Activated T-helper 1 cell treated with anti-CD3 and anti-CD28 coated beads, Interleukin-12 subunit alpha, Interleukin-12 subunit beta, Interleukin-2, Interleukin-4 antibody, amounts not matched to agents 30 ng/mL and 10 ng/mL and 1 ng/mL, durations not matched to agents 14 hours and 24 hours and 36 hours (primary cell): ENCODE data around the gene ASGR2. TPM values are rescaled to one million over a fixed set of nuclear protein-coding genes. Genes with fewer than 3 reads are reported as not detected.

Source experiments
- DNase-seq: peaks from one replicate; pipeline ENCODE4 v3.0.0; 2021; ENCODE audit warnings: low spot score
- H3K27ac Mint-ChIP-seq: one replicate; pipeline ENCODE4 v1.8.0; 2021; ENCODE audit warnings: mild to moderate bottlenecking, mixed read lengths
- H3K27me3 Mint-ChIP-seq: one replicate; pipeline ENCODE4 v1.8.0; 2022; ENCODE audit warnings: mild to moderate bottlenecking, moderate library complexity, mixed read lengths; ENCODE audit not compliant: insufficient read depth
- H3K36me3 Mint-ChIP-seq: one replicate; pipeline ENCODE4 v1.8.0; 2021; ENCODE audit warnings: low read depth, mixed read lengths
- H3K4me1 Mint-ChIP-seq: one replicate; pipeline ENCODE4 v1.8.0; 2021; ENCODE audit warnings: low read depth, mixed read lengths
- H3K4me3 Mint-ChIP-seq: one replicate; pipeline ENCODE4 v1.8.0; 2021; ENCODE audit warnings: mild to moderate bottlenecking, moderate library complexity, mixed read lengths
- H3K9me3 Mint-ChIP-seq: one replicate; pipeline ENCODE4 v1.8.0; 2021; ENCODE audit warnings: mixed read lengths
- intact Hi-C: fragments of 100-400 bp; cut with micrococcal nuclease; formaldehyde crosslinking; loops from one replicate; pipeline ENCODE4 v1.15.1; 2024
- total RNA-seq: library from RNA; stranded (reverse); gene quantifications from 2 replicates; pipeline ENCODE4 v1.2.3, GENCODE V29; 2022

Gene ASGR2
- total RNA-seq, 1 donor from 2014 or later = not detected

DNA sequence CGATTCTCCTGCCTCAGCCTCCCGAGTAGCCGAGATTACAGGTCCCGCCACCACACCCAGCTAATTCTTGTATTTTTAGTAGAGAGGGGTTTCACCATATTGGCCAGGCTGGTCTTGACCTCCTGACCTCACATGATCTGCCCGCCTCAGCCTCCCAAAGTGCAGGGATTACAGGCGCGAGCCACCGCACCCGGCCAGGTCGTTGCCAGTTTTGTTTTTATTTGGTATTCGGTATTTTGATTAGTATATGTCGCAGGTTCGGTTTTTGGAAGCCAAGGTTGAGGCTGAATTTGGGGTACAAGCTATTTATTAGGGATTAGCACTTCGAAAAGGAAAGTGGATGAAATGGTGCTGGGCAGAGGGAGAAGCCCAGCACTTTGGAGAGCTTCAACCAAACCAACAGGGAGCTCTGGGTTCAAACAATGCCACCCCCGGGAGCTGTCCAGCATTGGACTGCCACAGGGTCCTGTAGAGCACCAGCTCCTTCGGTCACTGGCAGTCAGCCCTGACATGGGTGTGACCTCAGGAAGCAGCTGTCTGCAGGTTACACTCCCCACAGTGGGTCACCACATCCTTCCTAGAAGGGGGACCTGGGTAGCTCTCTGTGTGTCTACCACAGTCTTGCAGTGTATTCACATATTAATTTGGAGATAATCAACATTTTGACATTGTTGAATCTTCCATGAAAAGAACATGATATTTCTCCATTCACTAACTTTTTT is 33.1 kb downstream of the ASGR2 start:
- H3K4me1 Mint-ChIP-seq = peaks cover 23% of the 10 kb centered on the region
- DNase-seq = peak; percentile 31
- no peaks in the 10 kb centered on the region for H3K36me3 Mint-ChIP-seq
- H3K9me3 Mint-ChIP-seq = no peaks in the 10 kb centered on the region
- peaks cover 21% of the 10 kb centered on the region for H3K27me3 Mint-ChIP-seq
- intact Hi-C loops = no loop called here
- no peak overlapping the region for H3K4me3 Mint-ChIP-seq
- no peak overlapping the region for H3K27ac Mint-ChIP-seq

DNA sequence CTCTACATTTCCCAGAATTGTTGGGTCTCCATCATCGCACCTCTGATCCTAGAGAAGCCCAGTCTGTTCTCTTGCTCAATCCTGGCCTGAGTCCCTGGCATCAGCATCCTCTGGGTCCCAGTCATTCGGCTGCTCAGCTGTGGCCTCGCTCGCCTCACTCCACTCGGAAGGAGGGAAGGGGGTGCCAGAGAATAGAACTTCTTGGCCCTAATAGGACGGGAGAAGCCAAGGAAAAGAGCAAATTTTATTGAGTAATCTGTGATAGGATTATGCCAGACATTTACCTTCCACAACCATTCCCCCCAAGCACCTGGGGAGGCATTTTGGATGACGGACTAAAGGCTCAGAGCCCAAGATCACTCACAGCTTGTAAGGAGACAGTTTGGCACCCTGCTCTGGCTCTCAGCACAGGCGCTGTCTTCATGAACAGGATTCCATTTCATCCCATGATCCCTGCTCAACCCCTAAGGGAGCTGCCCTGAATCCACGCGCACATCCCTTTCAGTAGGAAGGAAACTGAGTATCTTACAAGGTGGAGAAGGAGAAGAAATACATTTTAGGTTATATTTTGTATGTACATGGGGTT is 34.1 kb downstream of the ASGR2 start:
- H3K4me3 Mint-ChIP-seq = no peak overlapping the region
- no peak overlapping the region for H3K27ac Mint-ChIP-seq
- peaks cover 23% of the 10 kb centered on the region for H3K4me1 Mint-ChIP-seq
- no peaks in the 10 kb centered on the region for H3K9me3 Mint-ChIP-seq
- no peak for DNase-seq
- no peaks in the 10 kb centered on the region for H3K36me3 Mint-ChIP-seq
- intact Hi-C loops = no loop called here
- H3K27me3 Mint-ChIP-seq = peaks cover 21% of the 10 kb centered on the region

DNA sequence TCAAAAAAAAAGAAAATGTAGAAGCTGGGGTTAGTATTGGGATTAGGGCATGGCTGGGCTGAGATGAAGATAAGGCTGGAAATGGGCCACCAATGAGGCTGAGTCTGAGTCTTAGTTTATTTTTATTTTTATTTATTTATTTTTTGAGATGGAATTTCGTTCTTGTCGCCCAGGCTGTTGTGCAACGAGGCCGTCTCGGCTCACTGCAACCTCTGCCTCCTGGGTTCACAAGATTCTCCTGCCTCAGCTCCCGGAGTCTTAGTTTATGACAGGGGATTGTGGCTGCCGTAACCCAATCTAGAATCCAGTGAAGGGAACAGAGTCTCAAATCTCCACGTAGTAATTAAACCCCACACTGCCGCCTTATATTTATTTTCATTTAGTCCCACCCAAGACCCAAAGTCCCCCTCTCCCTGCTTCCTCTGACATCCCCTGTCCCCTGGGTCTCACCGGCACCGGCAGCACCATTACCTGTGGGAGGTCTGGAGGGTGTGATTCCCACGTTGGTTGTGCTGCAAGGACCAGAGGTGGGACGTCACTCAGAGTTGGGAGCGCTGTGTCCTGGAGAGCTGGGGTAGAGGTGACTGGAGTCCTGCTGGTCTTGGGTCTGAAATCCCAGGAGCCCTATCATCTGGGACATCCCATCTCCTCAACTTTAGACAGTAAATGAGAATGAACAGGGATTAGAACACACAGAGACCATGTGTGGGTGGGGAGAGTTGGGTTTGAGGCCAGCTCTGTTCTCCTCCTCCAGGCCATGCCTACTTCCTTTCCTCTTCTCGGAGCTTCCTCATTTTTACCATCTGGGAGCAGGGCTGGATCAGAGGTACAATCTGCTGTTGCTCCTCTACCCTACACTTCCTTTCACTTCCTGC is 34.8 kb downstream of the ASGR2 start, which contains the start of gene CLEC10A:
TSS of gene CLEC10A (minus strand) at position 671 of the 875 bp plus-strand sequence. CDS start 1,439 bp downstream, outside the sequence.
- no peak within 1 kb of the TSS for H3K27ac Mint-ChIP-seq
- H3K9me3 Mint-ChIP-seq = no peaks in the 10 kb centered on the region
- H3K4me3 Mint-ChIP-seq = no peak within 1 kb of the TSS
- intact Hi-C loops = no loop called here
- H3K4me1 Mint-ChIP-seq = peaks cover 23% of the 10 kb centered on the region
- no peak for DNase-seq
- peaks cover 20% of the 10 kb centered on the region for H3K27me3 Mint-ChIP-seq
- H3K36me3 Mint-ChIP-seq = no peaks in the 10 kb centered on the region

DNA sequence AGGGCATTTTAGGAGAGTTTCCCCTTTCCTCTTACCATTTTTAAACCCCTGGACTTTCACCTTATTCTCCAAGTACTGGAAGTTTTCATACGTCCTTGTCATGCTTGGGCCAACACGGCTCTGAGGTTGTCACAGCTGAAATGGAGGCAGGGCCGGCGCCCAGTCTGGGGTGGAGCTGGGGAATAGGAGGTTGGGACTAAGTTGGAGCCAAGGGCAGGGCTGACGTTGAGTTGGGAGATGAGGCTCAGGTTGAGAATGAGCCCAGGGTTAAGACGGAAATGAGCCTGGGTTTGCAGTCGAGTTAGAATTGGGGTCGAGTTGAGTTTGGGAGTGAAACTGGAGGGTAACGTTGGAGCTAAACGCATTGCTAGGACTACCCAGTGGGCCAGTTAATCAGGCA is 35.9 kb downstream of the ASGR2 start:
- no peaks in the 10 kb centered on the region for H3K36me3 Mint-ChIP-seq
- no peak overlapping the region for H3K4me3 Mint-ChIP-seq
- no peaks in the 10 kb centered on the region for H3K9me3 Mint-ChIP-seq
- intact Hi-C loops = no loop called here
- H3K27me3 Mint-ChIP-seq = peaks cover 11% of the 10 kb centered on the region
- peaks cover 22% of the 10 kb centered on the region for H3K4me1 Mint-ChIP-seq
- DNase-seq = no peak
- no peak overlapping the region for H3K27ac Mint-ChIP-seq

DNA sequence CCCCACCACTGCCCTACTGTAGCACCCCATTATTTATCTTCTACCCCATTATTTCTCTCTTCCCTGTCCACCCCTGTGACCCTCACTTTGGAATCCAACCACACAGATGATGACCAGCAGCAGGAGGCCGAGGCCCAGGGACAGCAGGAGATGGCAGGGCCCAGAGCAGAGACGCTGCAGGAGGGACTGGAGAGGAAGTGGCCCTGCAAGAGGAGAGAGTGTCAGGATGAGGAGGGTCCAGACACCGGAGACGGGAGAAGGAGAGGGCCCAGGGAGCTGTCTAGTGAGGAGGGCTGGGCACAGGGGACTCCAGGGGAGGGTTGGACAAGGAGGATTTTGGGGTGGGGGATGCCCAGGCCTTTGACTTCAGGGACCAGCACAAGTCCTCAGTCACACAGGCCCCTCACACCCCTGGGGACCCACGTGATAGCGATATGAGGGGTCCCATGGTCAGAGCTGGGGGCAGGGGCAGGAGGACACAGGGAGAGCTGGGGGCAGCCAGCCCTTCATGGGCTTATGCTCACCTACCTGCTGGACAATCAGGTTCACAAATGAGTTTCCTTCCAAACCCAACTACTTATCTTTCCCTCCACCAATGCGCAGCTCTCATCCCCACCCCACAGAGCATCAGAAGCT is 36.6 kb downstream of the ASGR2 start:
- peaks cover 17% of the 10 kb centered on the region for H3K4me1 Mint-ChIP-seq
- H3K9me3 Mint-ChIP-seq = no peaks in the 10 kb centered on the region
- no peak for DNase-seq
- H3K27ac Mint-ChIP-seq = no peak overlapping the region
- H3K27me3 Mint-ChIP-seq = peaks cover 8% of the 10 kb centered on the region
- intact Hi-C loops = no loop called here
- H3K36me3 Mint-ChIP-seq = no peaks in the 10 kb centered on the region
- H3K4me3 Mint-ChIP-seq = no peak overlapping the region

DNA sequence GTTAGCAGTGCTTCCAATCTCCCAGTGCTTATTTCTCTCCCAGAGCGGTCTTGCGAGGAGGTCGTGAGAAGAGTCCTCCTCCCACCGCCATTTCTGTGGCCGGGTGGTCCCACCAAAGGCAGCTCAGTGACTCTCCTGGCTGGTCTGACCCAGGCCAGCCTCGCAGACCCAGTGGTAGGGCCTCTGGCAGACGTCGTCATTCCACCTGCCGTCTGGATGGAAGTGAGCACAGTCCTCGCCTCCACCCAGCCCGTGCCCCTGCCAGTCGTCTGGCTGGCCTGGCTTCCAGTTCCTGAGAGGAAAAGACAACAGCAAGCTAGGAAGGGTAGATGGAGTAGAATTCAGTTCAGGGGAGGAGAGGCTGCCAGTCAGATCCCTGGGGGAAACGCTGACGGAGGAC is 39.7 kb downstream of the ASGR2 start:
- no peak for DNase-seq
- H3K27ac Mint-ChIP-seq = no peak overlapping the region
- H3K4me3 Mint-ChIP-seq = no peak overlapping the region
- H3K9me3 Mint-ChIP-seq = no peaks in the 10 kb centered on the region
- peaks cover 8% of the 10 kb centered on the region for H3K27me3 Mint-ChIP-seq
- intact Hi-C loops = no loop called here
- no peaks in the 10 kb centered on the region for H3K4me1 Mint-ChIP-seq
- no peaks in the 10 kb centered on the region for H3K36me3 Mint-ChIP-seq

DNA sequence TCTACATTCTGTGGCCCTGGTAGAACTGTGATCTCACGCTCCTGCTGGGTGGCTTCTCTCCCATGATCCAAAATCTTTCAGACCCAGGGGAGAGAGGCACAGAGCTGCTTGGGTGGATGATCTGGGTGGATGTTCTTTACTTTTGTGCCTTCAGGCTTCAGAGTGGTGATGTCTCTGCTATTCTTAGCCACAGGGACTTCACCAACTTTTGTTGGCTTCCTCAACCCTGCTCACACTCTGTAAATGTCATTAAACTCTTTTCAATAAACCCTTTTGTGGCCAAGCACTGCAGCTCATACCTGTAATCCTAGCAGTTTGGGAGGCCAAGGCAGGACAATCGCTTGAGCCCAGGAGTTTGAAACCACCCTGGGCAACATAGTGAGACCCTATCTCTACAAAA is 42.2 kb downstream of the ASGR2 start:
- no peak for DNase-seq
- Mint-ChIP-seq H3K27me3 (peaks cover 10% of the 10 kb centered on the region), H3K27ac (no peak overlapping the region), H3K4me1 (no peaks in the 10 kb centered on the region), H3K36me3 (no peaks in the 10 kb centered on the region), H3K9me3 (peaks cover 13% of the 10 kb centered on the region), H3K4me3 (no peak overlapping the region)
- intact Hi-C loops = no loop called here

DNA sequence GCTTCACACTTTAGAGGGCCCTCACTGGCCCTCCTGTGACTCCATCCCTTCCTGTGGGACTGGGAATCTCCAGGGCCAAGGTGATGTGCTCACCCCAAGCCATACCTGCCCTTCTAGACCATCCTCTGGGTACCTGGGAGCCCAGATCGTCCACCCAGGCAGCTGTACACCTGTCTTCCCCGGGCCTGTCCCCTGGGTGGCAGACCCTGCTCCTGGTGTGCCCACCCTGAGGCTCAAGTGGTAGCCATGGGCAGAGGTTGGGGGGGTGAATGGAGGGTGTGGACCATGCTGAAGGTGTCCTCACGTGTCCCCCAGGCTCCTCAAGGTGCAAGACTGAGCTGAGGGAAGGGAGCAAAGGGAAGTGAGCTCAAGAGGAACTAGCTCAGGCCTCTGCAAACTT is 43.9 kb downstream of the ASGR2 start:
- DNase-seq = no peak
- no peak overlapping the region for H3K4me3 Mint-ChIP-seq
- peaks cover 15% of the 10 kb centered on the region for H3K27me3 Mint-ChIP-seq
- H3K9me3 Mint-ChIP-seq = peaks cover 13% of the 10 kb centered on the region
- no peaks in the 10 kb centered on the region for H3K4me1 Mint-ChIP-seq
- no peak overlapping the region for H3K27ac Mint-ChIP-seq
- H3K36me3 Mint-ChIP-seq = no peaks in the 10 kb centered on the region
- intact Hi-C loops = no loop called here

DNA sequence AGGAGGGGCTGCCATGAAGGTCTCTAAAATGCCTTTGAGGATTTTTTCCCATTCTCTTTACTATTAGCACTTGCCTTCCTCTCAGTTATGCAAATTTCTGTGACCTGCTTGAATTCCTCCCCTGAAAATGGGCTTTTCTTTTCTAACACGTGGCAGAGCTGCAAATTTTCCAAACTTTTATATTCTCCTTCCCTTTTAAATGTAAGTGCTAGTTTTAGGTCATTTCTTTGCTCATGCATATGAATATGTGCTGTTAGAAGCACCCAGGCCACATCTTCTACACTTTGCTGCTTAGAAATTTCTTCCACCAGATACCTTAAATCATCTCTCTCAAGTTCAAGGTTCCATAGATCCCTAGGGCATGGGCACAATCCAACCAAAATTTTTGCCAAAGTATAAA is 46.4 kb downstream of the ASGR2 start:
- H3K9me3 Mint-ChIP-seq = peaks cover 13% of the 10 kb centered on the region
- peaks cover 15% of the 10 kb centered on the region for H3K27me3 Mint-ChIP-seq
- H3K27ac Mint-ChIP-seq = no peak overlapping the region
- intact Hi-C loops = no loop called here
- no peak for DNase-seq
- no peaks in the 10 kb centered on the region for H3K4me1 Mint-ChIP-seq
- no peaks in the 10 kb centered on the region for H3K36me3 Mint-ChIP-seq
- H3K4me3 Mint-ChIP-seq = no peak overlapping the region

DNA sequence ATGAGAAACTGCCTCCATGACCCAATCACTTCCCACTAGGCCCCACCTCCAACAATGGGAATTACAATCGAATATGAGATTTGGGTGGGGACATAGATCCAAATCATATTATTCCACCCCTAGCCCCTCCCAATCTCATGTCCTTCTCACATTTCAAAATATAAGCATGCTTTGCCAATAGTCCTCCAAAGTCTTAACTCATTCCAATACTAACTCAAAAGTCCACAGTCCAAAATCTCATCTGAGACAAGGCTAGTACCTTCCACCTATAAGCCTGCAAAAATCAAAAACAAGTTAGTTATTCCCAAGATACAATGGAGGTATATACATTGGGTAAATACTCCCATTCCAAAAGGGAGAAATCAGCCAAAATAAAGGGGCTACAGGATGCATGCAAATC is 47.4 kb downstream of the ASGR2 start:
- Mint-ChIP-seq H3K27me3 (peaks cover 13% of the 10 kb centered on the region), H3K4me1 (no peaks in the 10 kb centered on the region), H3K27ac (no peak overlapping the region), H3K4me3 (no peak overlapping the region), H3K9me3 (peaks cover 13% of the 10 kb centered on the region), H3K36me3 (no peaks in the 10 kb centered on the region)
- intact Hi-C loops = no loop called here
- no peak for DNase-seq

DNA sequence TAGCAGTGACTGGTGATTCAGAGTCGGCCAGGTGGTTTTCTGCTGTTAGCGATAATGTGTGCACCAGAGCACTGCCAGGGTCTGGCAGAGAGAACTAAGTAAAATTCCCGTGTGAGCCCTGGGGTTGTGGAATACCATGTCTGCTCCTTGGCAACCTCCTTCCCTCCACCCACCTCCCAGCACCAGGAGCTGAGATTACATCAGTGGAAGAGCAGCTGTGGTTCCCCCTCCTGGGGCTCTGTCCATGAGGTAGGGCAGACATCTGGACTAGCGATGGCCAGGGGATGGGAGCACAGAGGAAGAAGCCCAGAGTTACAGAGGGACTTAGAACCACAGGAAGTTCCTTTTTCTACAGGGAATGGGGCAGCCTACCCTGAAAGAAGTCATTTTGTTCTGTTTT is 50.4 kb downstream of the ASGR2 start:
- Mint-ChIP-seq H3K9me3 (peaks cover 13% of the 10 kb centered on the region), H3K4me1 (peaks cover 10% of the 10 kb centered on the region), H3K27me3 (peaks cover 13% of the 10 kb centered on the region), H3K36me3 (no peaks in the 10 kb centered on the region), H3K4me3 (no peak overlapping the region), H3K27ac (no peak overlapping the region)
- DNase-seq = no peak
- intact Hi-C loops = no loop called here

DNA sequence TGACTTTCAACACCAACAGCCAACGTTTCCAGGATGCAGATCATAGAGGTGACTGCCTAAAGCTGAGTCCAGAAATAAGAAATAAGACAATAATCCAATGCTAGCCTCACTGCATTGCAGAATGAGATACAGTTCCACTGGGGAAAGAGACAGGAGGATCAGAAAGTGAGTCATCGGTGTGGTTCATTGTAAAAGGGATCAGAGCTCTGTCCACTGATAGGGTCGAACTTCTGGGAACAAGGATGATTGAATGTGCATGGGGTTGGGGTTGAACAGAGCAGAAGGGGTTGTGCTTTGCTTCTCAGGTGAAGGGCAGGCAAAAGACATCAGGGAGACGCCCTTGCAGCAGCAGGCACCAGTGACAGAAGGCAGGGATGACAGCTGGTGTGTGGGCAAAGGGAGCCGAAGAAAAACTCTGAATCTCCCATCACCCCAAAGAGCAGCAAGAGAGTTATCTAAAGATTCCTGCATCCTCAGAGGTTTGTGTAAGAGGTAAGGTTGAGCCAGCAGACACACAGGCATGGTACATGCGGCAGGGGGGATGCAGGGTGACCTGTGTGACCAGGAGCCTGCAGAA is 51.0 kb downstream of the ASGR2 start:
- no peak overlapping the region for H3K4me3 Mint-ChIP-seq
- peaks cover 10% of the 10 kb centered on the region for H3K27me3 Mint-ChIP-seq
- no peak overlapping the region for H3K27ac Mint-ChIP-seq
- H3K36me3 Mint-ChIP-seq = no peaks in the 10 kb centered on the region
- no peak for DNase-seq
- H3K4me1 Mint-ChIP-seq = peaks cover 15% of the 10 kb centered on the region
- intact Hi-C loops = no loop called here
- peaks cover 6% of the 10 kb centered on the region for H3K9me3 Mint-ChIP-seq
